Hematopoietic multipotent progenitor cell treated with erythropoietin and hydrocortisone succinate and interleukin-3 and kit ligand, for 15 days (in vitro differentiated cells): ENCODE measurements around the gene NDOR1.

ENCODE experiments used
- DNase-seq: peaks from one replicate; pipeline ENCODE4 v3.0.0-alpha.2; 2015; ENCODE audit warnings: low spot score

NDOR1 gene

GRCh38 chr9:137221095-137221505, 15.6 kb downstream of the NDOR1 start:
- DNase-seq: no peak

GRCh38 chr9:137221506-137222111, 16.1 kb downstream of the NDOR1 start:
- no peak for DNase-seq

GRCh38 chr9:137222190-137223077, 16.9 kb downstream of the NDOR1 start, which contains the start of gene RNF208:
Gene RNF208 (minus strand): TSS chr9:137222240. CDS start chr9:137221212, 1,028 bp downstream.
- DNase-seq: no peak

- DNase-seq: peak; percentile 98
Observed at GRCh38 chr9:137223078-137223970, 17.8 kb downstream of the NDOR1 start.

GRCh38 chr9:137224830-137225694, 19.6 kb downstream of the NDOR1 start, which contains the start of gene CYSRT1:
Gene CYSRT1 (plus strand): TSS chr9:137225174. CDS start chr9:137225622, 448 bp downstream.
- no peak for DNase-seq

- no peak for DNase-seq
Observed at GRCh38 chr9:137225699-137226331, 20.3 kb downstream of the NDOR1 start.

- no peak for DNase-seq
Observed at GRCh38 chr9:137226338-137227053, 21.0 kb downstream of the NDOR1 start.

- peak; percentile 82 for DNase-seq
Observed at GRCh38 chr9:137227054-137227852, 21.8 kb downstream of the NDOR1 start, which contains the start of gene RNF224. Gene RNF224 (plus strand): TSS chr9:137227502. CDS start chr9:137228336, 834 bp downstream.

GRCh38 chr9:137227853-137228505, 22.5 kb downstream of the NDOR1 start:
- DNase-seq: no peak

- DNase-seq: no peak
Observed at GRCh38 chr9:137228506-137228967, 23.0 kb downstream of the NDOR1 start.

GRCh38 chr9:137228968-137229896, 23.7 kb downstream of the NDOR1 start:
- DNase-seq: no peak

GRCh38 chr9:137229903-137230704, 24.6 kb downstream of the NDOR1 start:
- DNase-seq: no peak

GRCh38 chr9:137230705-137231371, 25.3 kb downstream of the NDOR1 start, which contains the start of gene SLC34A3:
Gene SLC34A3 (plus strand): TSS chr9:137230901. CDS start chr9:137231703, 802 bp downstream.
- DNase-seq: no peak

- DNase-seq: no peak
Observed at GRCh38 chr9:137231372-137232039, 26.0 kb downstream of the NDOR1 start.

GRCh38 chr9:137232101-137232500, 26.6 kb downstream of the NDOR1 start:
- DNase-seq: no peak
